Measurements from ENCODE around the gene KIAA1958.
"Not testable (repeated sequence)": the region's sequence is repeated elsewhere in the genome, so short reads cannot be mapped to it uniquely, and the experiment has no call there.

The KIAA1958 gene

DNA sequence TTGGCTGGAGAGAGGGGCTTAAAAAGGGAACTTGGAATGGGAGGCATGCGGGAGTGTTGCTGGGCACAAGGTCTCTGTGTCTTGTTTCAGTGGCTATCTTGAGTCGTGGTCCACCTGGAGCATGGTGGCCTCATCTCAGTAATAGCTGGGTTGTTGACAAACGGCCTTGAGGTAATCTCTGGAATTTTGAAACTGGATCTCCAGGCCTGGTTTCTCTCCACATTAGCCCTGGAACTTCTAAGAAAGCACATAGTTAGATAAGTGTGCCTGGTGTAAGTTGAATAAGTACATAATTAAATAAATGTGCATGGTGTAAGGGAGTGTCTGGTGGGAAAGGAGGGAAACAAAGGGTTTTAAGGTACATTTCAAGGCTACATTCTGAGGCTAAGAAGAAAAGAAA lies 169.0 kb downstream of the KIAA1958 start:
- no peak for DNase-seq (ENCODE audit: low read depth in 1 of 2, low spot score in 1 of 2)

DNA sequence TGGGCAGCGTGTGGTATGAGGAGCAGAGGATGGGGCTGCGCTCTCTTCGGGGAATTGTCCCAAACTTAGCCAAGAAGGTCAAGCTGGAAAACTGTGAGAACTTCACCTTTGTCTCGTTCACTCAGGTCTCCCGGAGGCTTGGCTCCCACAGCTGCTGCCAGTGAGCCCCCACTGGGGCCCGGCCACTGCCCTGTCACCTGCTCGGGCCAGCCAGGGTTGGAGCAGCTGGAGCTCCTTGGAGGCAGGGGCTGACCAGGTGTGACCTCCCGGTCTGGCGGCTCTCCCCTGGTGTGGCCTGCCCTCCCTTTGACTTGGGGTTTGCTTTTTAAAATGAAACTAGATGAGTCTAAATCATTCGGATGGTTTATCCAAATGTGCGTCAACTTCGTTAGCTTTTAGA lies 173.3 kb downstream of the KIAA1958 start:
- DNase-seq (ENCODE audit: low read depth in 1 of 2, low spot score in 1 of 2): no peak

DNA sequence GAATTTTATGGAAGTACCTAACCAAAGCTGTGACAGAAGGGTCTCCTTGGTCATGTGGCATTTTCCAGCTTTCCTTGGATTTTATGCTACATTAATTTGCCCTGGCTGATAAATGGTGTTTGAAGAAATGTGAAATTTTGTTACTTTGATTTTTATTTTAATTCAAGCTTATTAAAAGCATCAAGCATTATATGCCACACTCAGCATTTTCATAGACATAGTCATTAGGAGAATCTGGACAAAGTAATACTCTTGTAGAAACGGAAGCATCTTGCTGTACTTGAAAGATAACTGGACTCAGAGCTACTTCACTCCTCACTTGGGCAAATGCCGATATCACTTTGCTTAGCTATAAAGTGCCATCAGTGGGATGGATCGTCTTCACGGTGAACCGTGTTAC lies 177.1 kb downstream of the KIAA1958 start:
- DNase-seq (ENCODE audit: low read depth in 1 of 2, low spot score in 1 of 2): no peak

GRCh38 chr9:112664531-112664930 lies 177.9 kb downstream of the KIAA1958 start:
- no peak for DNase-seq (ENCODE audit: low read depth in 1 of 2, low spot score in 1 of 2)

GRCh38 chr9:112665347-112665746 lies 178.7 kb downstream of the KIAA1958 start:
- no peak for DNase-seq (ENCODE audit: low read depth in 1 of 2, low spot score in 1 of 2)

DNA sequence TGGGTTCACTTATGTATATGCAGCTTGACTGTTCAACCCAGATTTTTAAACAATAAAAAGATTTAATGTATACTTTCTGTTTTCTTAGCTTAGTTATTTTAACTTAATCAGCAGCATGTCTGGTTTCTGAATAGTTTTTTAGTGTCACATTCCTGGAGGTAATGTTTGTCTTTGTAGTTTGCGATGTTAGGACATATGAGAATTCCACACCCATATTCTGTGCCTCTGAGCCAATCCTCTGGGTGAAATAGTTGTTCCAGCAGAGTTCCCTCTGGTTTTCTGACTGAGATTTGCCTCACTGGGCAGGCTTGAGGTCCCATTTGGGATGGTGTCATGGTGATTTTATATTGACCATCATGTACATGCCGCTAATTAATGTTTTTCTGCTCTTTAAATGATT lies 182.7 kb downstream of the KIAA1958 start:
- DNase-seq (ENCODE audit: low read depth in 1 of 2, low spot score in 1 of 2): no peak

GRCh38 chr9:112670991-112671625 lies 184.5 kb downstream of the KIAA1958 start:
- DNase-seq (ENCODE audit: low read depth in 1 of 2, low spot score in 1 of 2): no peak

GRCh38 chr9:112673221-112673620 lies 186.6 kb downstream of the KIAA1958 start:
- DNase-seq (ENCODE audit: low read depth in 1 of 2, low spot score in 1 of 2): not testable (repeated sequence)

GRCh38 chr9:112677040-112677439 lies 190.4 kb downstream of the KIAA1958 start:
- DNase-seq (ENCODE audit: low read depth in 1 of 2, low spot score in 1 of 2): no peak

GRCh38 chr9:112680731-112681402 lies 194.2 kb downstream of the KIAA1958 start:
- no peak for DNase-seq (ENCODE audit: low read depth in 1 of 2, low spot score in 1 of 2)

DNA sequence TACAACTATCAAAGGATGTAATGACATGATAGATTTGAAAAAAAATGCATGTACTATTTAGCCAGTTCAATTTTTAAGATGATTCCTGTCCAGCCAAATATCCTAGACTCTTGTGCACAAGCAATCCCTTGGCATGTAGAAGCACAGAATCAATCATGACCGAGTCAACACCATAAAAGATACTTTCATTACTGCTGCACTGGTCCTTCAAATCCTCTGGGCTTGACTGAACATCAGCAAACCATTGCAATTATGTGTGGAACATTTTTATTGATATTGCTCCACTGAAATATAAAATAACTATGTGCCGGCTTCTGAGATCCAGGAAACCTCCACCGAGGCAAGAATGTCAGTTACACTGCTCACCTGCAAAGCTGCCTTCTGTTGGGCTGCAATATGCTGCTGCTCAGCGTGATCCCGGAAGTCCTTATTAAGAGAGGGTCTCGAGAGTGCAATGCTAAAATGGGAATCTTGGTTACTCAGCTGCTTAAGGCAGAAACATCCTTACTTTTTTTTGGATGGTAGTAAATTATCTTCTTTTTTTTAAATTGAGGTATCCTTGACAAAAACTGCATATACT lies 202.6 kb downstream of the KIAA1958 start:
- no peak for DNase-seq (ENCODE audit: low read depth in 1 of 2, low spot score in 1 of 2)

- no peak for DNase-seq (ENCODE audit: low read depth in 1 of 2, low spot score in 1 of 2)
Measured at GRCh38 chr9:112694706-112695555, 208.3 kb downstream of the KIAA1958 start.

DNA sequence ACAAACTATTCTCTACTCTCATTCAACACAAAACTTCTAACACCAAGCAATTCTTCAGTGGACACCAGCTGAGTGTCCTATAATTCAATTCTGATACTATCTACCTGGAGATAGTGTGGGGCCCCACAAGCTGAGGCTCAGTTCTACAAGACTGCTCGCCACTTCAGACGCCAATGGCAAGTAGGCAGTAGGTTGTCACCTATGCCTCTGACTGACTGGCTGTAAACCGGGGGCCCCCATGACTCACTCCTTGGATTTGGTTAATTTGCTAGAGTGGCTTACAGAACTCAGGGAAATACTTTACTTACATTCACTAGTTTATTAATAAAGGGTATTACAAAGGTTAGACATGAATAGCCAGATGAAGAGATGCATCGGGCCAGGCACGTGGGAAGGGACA lies 209.8 kb downstream of the KIAA1958 start:
- DNase-seq (ENCODE audit: low read depth in 1 of 2, low spot score in 1 of 2): no peak

GRCh38 chr9:112699230-112699629 lies 212.6 kb downstream of the KIAA1958 start:
- DNase-seq (ENCODE audit: low read depth in 1 of 2, low spot score in 1 of 2): no peak

GRCh38 chr9:112700085-112700484 lies 213.5 kb downstream of the KIAA1958 start:
- DNase-seq (ENCODE audit: low read depth in 1 of 2, low spot score in 1 of 2): no peak

GRCh38 chr9:112703304-112703703 lies 216.7 kb downstream of the KIAA1958 start:
- no peak for DNase-seq (ENCODE audit: low read depth in 1 of 2, low spot score in 1 of 2)

DNA sequence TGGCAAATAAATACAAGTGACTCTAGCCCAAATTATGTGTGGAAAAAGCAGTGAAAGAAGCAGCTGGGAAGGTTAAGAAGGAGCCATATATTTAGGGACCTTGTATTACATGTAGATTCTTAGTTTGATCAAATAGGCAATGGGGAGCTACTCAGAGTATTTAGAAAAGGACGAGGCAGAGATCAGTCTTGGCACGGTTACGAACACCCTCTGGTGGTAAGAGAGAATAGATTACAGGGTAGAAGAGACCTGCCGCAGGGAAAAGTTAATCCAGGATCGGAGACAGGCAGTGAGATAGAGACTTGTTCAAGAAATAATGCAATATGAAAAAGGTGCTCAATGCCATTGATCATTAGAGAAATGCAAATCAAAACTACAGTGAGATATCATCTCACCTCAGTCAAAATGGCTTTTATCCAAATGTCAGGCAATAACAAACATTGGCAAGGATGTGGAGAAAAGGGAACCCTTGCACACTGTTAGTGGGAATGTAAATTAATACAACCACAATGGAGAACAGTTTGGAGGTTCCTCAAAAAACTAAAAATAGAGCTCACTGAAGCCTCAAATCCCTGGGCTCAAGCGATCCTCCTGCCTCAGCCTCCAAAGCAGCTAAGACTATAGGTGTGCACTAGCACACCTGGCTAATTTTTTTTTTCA lies 219.3 kb downstream of the KIAA1958 start:
- no peak for DNase-seq (ENCODE audit: low read depth in 1 of 2, low spot score in 1 of 2)

DNA sequence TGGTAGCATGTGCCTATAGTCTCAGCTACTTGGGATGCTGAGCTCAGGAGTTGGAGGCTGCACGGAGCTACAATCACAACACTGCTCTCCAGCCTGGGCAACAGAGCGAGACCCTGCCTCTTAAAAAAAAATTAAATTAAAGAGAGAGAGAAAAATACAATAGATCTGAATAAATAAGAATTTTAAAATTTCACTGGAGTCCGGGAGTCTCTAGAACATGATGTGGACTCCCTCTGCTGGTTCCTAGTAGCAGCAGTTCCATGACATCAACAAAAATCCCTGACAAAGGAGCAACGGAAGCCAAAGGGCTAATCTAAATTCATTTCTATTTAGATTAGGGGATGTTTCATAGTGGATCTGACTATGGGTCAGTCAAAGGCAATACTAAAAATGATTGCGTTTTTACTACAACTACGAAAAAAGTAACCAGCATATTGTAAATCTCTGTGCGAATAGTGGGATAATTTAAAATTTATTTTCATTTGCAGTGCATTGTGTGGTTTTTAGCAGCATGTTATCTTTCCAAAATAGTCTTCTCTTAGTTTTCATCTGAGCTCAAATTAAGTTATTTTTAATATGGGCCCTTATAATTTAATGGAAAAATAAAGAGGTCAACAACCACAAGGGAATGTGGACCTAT lies 224.5 kb downstream of the KIAA1958 start:
- DNase-seq (ENCODE audit: low read depth in 1 of 2, low spot score in 1 of 2): no peak

- no peak for DNase-seq (ENCODE audit: low read depth in 1 of 2, low spot score in 1 of 2)
Measured at GRCh38 chr9:112712678-112713077, 226.1 kb downstream of the KIAA1958 start.

- peak; percentile 94 to 96 for DNase-seq (ENCODE audit: low read depth in 1 of 2, low spot score in 1 of 2)
Measured at GRCh38 chr9:112717661-112718331, 231.2 kb downstream of the KIAA1958 start, which contains the start of gene INIP. TSS of gene INIP (minus strand) at chr9:112718117. CDS start at chr9:112716485, 1,632 bp downstream.
